Breast epithelium (tissue), 4 donors: Measurements from ENCODE around the gene FBLN1. TPM values are rescaled to one million over a fixed set of nuclear protein-coding genes. Genes with fewer than 3 reads are reported as not detected.
A peak's percentile ranks its signal among the peaks of the same experiment; 100 is the strongest.
"Not testable (repeated sequence)": the region's sequence is repeated elsewhere in the genome, so short reads cannot be mapped to it uniquely, and the experiment has no call there.

Experiments used
- DNase-seq, 2 donors: peaks; one replicate each; pipeline ENCODE4 v3.0.0-alpha.2; 2019; ENCODE audit warnings: low spot score in 2 of 2
- H3K27ac ChIP-seq, 2 donors: fragments of 200-600 bp; sonication (generic) in 1 of 2; one replicate each; pipeline ENCODE4 v1.5.1; 2016 to 2019; ENCODE audit warnings: mild to moderate bottlenecking in 1 of 2
- H3K27me3 ChIP-seq, 2 donors: fragments of 200-600 bp; sonication (generic) in 1 of 2; one replicate each; pipeline versions ENCODE4 v1.5.1 to v1.6.0; 2017 to 2019; ENCODE audit warnings: control low read depth in 1 of 2, mild to moderate bottlenecking in 1 of 2
- H3K36me3 ChIP-seq: fragments of 200-600 bp; one replicate; pipeline ENCODE4 v1.5.1; 2019
- H3K4me1 ChIP-seq, 2 donors: fragments of 200-600 bp; sonication (generic); one replicate each; pipeline ENCODE4 v1.5.1; 2016 to 2019; ENCODE audit warnings: control low read depth in 1 of 2
- H3K4me3 ChIP-seq, 3 donors: fragments of 200-600 bp; sonication (generic); 1 replicate in 2 of 3; 2 replicates in 1 of 3; pipeline ENCODE4 v1.5.1; 2016 to 2019; ENCODE audit warnings: mild to moderate bottlenecking in 3 of 3, moderate library complexity in 2 of 3
- H3K9me3 ChIP-seq, 2 donors: fragments of 200-600 bp; sonication (generic) in 1 of 2; one replicate each; pipeline ENCODE4 v1.5.1; 2016 to 2019; ENCODE audit warnings: control low read depth in 1 of 2
- CTCF ChIP-seq, 3 donors: fragments of 450-650 bp; IDR thresholded peaks; one replicate each; pipeline ENCODE4 v1.5.1; 2016 to 2017; ENCODE audit warnings: antibody characterized with exemption in 3 of 3, mild to moderate bottlenecking in 3 of 3, moderate library complexity in 3 of 3
- POLR2A ChIP-seq: fragments of 450-650 bp; IDR thresholded peaks from one replicate; pipeline ENCODE4 v1.6.1; 2016; ENCODE audit warnings: antibody characterized with exemption, mild to moderate bottlenecking, moderate library complexity
- POLR2AphosphoS5 ChIP-seq, 3 donors: sonication (generic); formaldehyde crosslinking; IDR thresholded peaks; one replicate each; pipeline ENCODE4 v1.6.1; 2017; ENCODE audit warnings: antibody characterized with exemption in 3 of 3
- intact Hi-C: fragments of 100-400 bp; cut with DNase I; formaldehyde crosslinking; loops from one replicate; pipeline ENCODE4 v1.15.1; 2023; ENCODE audit warnings: low total_unique reads
- total RNA-seq, 3 donors: library from RNA; depleted of rRNA; stranded (reverse); fragments of >200 nt; gene quantifications; one replicate each; pipeline ENCODE4 v1.1.0, GENCODE V29; 2016

Gene FBLN1
- total RNA-seq, 3 donors from 2014 or later, result 115 to 293 (median 267) TPM

DNA sequence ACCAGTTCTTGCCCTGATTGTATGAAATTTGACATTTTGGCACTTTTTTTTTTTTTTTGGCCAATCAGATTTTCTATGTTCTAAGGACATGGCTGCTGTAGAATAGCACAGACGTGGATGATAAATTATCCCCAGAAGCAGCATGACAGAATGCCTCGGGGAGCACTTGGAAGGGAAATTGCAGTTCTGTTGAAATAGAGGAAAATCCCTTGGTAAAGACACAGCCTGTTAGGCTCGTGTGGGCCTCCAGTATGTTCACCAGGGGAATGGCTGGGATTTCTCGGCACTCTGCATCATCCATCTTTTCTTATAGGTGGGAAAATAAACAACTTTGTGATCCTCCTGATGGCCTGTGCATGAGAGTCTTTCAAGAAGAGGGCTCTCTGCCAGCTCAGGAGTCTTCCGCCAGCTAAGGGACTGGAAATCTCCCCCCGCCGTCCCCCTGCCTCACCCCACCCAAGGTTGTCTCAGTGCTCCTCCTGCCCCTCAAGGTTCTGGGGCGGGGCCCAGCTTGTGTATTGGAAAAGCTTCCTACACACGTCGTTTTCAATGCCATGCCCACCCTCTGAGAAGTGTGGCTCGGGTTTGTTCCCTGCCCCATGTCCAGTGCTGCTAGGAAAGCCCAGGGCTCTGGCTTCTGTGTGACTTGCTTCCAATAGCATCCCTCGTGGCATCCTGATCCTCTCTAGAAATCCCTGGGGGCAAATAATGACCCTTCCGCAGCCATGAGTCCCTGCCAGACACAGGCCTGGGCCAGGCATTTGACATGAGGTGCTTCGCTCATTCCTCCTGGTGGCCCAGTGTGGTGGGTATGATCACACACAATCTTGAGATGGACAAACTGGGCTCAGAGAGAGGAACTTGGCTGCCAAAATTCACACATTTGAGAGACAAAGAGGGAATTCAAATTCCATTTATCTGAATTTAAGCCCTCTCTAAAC is 98.4 kb downstream of the FBLN1 start:
- intact Hi-C loops, result no loop called here
- TF ChIP-seq POLR2A, result no peak
- no peak for TF ChIP-seq POLR2AphosphoS5 (IDR thresholded peaks at IDR 0.05)
- TF ChIP-seq CTCF (IDR thresholded peaks at IDR 0.05), result no peak
- DNase-seq, result no peak

DNA sequence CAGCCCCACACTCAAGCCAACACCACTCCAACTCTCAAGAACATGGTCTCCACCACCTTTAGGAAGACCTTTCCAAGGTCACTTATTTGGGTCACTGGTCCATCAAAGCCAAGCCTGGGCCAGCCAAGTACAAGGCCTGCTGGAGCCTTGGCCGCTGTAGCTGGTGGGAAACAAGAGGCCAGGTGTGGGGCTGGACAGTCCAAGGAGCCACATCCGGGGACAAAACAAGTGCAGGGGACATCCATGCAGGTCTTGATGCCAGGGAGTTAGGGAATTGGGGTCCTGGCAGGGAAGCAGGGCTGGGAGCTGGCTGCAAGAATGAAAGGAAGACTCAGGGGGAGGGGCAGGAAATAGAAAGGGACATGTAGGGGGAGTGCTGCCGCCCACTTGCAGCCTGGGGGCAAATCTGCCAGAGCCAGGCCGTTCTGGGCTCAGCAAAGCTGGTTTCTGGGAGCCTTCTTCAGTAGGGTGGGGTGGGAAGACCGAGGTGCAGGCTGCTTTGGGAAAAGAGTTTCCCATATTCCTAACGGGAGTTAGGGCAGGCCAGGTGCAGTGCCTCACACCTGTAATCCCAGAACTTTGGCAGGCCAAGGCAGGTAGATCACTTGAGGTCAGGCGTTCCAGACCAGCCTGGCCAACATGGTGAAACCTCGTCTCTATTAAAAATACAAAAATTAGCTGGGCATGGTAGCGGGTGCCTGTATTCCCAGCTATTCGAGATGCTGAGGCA is 99.5 kb downstream of the FBLN1 start:
- no peak for DNase-seq
- H3K4me1 ChIP-seq, result no peaks in the 10 kb centered on the region
- H3K4me3 ChIP-seq, result no peak overlapping the region
- peak overlapping the region in 1 of 2 donors; percentile 21 for H3K27ac ChIP-seq
- H3K27me3 ChIP-seq, result no peaks in the 10 kb centered on the region
- TF ChIP-seq POLR2A, result no peak
- TF ChIP-seq CTCF (IDR thresholded peaks at IDR 0.05), result no peak
- no peak for TF ChIP-seq POLR2AphosphoS5 (IDR thresholded peaks at IDR 0.05)
- H3K36me3 ChIP-seq, result no peaks in the 10 kb centered on the region
- intact Hi-C loops, result no loop called here
- H3K9me3 ChIP-seq, result no peaks in the 10 kb centered on the region

More for the DNA sequence above, 98.4 kb downstream of the FBLN1 start:
- H3K4me3 ChIP-seq, result no peak overlapping the region
- H3K27me3 ChIP-seq, result no peaks in the 10 kb centered on the region
- no peaks in the 10 kb centered on the region for H3K4me1 ChIP-seq
- H3K27ac ChIP-seq, result peak overlapping the region in 1 of 2 donors; percentile 21
- no peaks in the 10 kb centered on the region for H3K9me3 ChIP-seq
- H3K36me3 ChIP-seq, result no peaks in the 10 kb centered on the region

DNA sequence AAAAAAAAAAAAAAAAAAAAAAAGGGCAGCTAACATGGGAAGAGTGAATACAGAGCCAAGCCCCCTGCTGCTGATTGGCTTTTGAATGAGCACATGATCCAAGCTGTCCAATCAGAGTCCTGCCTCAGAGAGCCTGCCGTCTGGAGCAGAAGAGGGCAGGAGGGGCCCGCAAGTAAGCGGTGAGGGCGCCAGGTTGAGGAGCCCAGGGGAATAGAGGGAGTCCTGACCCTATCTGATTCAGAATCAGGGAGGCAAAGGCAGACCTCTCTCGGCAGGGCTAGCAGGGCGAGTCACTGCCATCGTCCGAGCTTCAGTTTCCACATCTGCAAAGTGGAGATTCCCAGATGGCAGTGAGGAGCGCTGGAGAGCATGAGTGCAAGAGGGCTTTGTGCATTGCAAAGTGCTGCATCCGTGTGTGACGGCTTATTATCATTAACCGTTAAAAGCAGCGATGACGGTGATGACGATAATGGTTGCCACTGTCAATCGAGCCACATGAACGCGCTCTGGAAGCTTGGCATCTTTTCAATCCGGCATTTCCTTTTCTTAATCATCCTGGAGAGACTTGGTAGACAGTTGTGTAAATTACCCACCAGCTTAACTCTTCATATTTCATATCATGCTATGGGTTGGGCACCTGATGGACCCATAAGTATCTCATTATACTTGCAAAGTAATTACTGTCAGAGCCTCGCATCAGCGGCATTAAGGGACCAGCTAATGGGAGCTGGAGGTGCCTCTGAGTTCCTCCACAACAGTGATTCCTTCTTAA is 100.3 kb downstream of the FBLN1 start:
- Histone ChIP-seq H3K36me3 (no peaks in the 10 kb centered on the region), H3K4me1 (no peaks in the 10 kb centered on the region), H3K27ac (peak overlapping the region in 1 of 2 donors; percentile 1), H3K27me3 (no peaks in the 10 kb centered on the region), H3K9me3 (no peaks in the 10 kb centered on the region), H3K4me3 (peak overlapping the region in 1 of 3 donors; percentile 13)
- intact Hi-C loops, result no loop called here
- DNase-seq, result no peak
- TF ChIP-seq CTCF (IDR thresholded peaks at IDR 0.05), result no peak
- no peak for TF ChIP-seq POLR2A
- no peak for TF ChIP-seq POLR2AphosphoS5 (IDR thresholded peaks at IDR 0.05)

DNA sequence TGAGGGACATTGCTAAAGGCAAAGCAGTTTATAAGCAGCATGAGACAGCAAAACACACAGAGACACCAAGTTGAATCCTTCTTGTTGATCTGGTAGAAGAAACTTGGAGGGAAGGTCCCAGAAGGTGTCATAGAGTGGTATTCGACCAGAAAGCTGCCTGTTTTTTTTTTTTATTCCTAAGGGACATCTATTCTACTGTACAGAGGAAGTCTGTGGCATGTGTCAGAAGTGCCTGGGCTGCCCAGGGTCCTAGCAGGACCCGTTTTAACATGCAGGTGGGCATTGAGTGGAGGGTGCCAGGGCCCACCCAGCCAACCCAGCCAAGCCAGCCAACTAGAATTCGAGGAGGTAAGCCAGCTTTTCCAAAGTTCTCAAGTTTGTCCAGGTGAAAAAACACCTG is 100.9 kb downstream of the FBLN1 start:
- Histone ChIP-seq H3K4me1 (no peaks in the 10 kb centered on the region), H3K9me3 (no peaks in the 10 kb centered on the region), H3K36me3 (no peaks in the 10 kb centered on the region), H3K27ac (peak overlapping the region; percentile 1 to 32), H3K4me3 (no peak overlapping the region), H3K27me3 (no peaks in the 10 kb centered on the region)
- intact Hi-C loops, result no loop called here
- DNase-seq, result no peak
- TF ChIP-seq CTCF (IDR thresholded peaks at IDR 0.05) (no peak), POLR2A (no peak), POLR2AphosphoS5 (IDR thresholded peaks at IDR 0.05) (no peak)

DNA sequence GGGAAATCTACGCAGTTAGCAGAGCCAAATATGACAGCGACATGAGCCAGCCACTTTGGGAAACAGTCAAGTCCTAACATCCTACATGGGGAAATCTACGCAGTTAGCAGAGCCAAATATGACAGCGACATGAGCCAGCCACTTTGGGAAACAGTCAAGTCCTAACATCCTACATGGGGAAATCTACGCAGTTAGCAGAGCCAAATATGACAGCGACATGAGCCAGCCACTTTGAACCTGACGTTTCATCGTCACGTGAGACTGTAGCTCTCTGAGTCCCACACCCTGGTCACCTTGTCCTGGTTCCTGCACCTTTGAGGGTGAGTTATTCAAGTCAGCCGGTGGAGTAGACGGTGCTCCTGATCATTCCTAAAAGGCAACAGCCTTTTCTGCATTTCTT is 105.4 kb downstream of the FBLN1 start:
- intact Hi-C loops, H3K9me3 ChIP-seq, H3K36me3 ChIP-seq, DNase-seq, H3K27me3 ChIP-seq, H3K4me3 ChIP-seq, H3K4me1 ChIP-seq: not testable (repeated sequence)
- H3K27ac ChIP-seq, result peak overlapping the region; percentile 33 to 68
